Hematopoietic multipotent progenitor cell treated with erythropoietin and hydrocortisone succinate and interleukin-3 and kit ligand, for 17 days (in vitro differentiated cells): ENCODE measurements around the gene SPP2.

Experiments
- DNase-seq: peaks from one replicate; pipeline ENCODE4 v3.0.0-alpha.2; 2015; ENCODE audit warnings: low spot score

The SPP2 gene

DNA sequence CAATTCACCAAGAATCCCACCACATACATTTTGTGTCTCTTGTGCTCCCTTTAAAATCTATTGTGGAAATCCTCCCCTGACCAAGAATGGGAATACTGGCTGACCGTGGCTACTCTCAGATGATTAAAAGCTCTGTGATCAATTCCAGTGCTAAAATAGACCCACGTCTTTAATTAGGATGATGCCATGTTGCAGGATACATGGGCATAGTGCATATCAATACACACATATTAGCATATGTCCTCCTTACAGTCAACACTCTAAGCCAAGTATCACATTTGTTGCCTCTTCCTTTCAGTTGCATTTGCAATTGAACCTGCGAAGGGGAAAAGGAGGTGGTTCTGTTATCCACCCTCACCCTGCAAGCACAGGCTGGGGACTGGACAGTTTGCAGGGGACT lies 41.8 kb downstream of the SPP2 start:
- DNase-seq, result no peak

DNA sequence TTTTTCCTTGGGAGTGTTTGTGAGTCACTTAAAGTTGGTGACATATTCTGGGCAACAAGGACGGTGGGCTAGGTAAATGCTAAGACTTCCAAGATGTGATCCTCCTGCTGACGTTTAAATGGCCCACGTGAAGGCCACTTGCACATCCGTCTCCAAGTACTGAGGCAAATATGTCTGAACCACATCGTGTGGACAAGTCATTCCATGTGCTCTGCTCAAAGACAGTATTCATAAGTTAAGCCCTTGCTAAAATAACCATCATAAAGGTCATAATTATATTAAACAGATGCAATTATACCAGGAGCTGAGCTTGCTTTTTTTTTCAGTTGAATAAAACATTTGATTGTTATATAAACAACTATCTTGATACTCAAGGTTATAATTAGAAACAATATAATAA lies 44.8 kb downstream of the SPP2 start:
- DNase-seq, result no peak

DNA sequence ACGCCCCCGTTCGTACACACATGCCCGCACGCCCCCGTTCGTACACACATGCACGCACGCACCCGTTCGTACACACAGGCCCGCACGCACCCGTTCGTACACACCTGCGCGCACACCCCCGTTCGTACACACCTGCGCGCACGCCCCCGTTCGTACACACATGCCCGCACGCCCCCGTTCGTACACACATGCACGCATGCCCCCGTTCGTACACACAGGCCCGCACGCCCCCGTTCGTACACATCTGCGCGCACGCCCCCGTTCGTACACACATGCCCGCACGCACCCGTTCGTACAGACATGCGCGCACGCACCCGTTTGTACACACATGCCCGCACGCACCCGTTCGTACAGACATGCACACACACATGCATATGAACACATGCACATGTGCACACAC lies 45.7 kb downstream of the SPP2 start:
- DNase-seq, result no peak

DNA sequence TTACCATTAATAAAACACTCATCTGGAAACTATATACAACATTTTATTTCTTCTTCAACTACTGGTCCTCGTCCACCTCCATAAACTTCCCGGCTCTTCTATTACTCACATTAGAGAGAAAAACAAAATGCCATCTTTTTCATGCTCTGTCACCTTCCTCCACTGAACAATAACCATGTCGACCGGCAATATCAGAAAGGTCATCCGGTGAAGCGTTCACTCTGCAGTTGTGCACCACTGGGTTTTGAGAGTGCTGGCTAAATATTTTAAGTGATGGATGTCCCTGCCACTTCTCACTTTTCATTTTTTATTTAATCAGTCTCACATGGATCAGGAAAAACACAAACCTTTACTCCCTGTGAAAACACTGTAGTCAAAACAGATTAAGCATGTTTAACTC lies 48.2 kb downstream of the SPP2 start:
- no peak for DNase-seq

- no peak for DNase-seq
Observed at GRCh38 chr2:234099266-234099665, 48.8 kb downstream of the SPP2 start.

DNA sequence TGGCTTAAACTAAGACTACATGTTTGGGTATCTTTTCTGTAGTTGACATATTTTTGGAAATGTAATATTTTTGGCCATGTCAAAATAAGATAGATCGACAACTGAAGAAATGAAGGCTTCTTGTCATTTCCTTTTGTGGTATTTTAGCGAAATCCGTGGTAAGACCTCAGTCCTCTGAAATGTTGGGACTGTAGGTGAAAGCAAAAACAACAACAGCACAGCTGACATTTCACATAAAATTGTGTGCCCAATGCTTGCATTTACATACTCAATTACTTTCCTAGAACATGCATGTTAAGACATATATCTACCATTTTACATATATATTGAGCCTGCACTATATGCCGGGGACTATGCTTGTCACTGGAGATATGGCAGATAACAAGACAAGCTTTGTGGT lies 50.2 kb downstream of the SPP2 start:
- DNase-seq, result no peak

DNA sequence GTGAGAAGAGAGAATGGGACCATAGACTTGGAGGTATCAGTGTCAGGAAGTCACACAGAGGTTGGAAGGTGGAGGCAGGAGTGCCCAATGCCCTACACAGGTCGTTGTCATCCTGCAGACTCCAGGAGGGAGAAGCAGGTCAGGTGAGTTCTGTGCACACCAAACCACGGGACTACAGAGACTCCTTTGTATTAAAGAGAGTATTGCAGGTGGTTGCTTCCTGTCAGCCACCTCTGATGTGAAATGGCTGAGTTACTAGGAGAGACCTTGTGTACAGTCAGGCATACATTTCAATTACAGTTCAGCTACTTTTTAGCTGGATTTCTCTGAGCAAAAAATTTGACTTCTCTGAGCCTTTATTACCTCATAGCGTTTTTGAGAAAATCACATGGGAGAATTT lies 51.6 kb downstream of the SPP2 start:
- no peak for DNase-seq

- no peak for DNase-seq
Observed at GRCh38 chr2:234107861-234108260, 57.4 kb downstream of the SPP2 start.

DNA sequence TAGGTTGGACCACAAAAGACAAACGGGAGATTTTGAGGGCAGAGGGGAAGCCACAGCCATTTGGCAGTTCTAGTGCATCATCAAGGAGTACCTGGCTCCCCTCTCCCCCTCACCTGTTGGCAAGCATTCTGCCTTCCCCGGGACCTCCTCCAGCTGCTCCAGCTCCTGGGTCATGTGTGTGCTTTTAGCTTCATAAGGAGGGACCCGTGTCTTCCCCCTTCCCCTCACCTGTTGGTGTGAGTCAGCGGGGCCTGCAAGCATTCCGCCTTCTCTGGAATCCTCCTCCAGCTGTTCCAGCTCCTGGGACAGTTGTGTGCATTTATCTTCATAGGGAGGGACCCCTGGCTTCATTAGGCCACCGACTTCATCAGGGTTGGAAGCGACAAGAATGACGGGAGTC lies 58.8 kb downstream of the SPP2 start:
- no peak for DNase-seq

- DNase-seq, result no peak
Observed at GRCh38 chr2:234110219-234110618, 59.7 kb downstream of the SPP2 start.

- DNase-seq, result no peak
Observed at GRCh38 chr2:234111523-234111922, 61.0 kb downstream of the SPP2 start.

DNA sequence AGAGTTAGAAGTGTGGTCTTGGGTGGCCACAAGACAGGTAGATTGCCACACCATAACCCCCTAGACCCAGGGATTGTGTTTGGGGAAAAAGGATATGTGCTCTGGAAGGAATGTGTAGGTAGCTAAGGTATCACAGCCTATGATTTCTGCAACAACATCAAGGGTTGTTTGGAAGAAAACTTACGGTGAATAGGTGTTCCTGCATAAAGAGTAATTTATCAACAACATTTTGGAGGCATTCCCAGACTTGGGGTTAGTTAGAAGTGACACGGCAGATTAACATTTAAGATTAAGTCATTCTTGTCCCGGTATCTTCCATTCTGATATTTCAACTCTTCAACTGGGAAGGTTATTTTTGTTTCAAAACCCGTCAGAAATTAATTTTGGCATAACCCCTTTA lies 65.5 kb downstream of the SPP2 start:
- DNase-seq, result no peak

- DNase-seq, result no peak
Observed at GRCh38 chr2:234121999-234122398, 71.5 kb downstream of the SPP2 start.

GRCh38 chr2:234125451-234126145 lies 75.1 kb downstream of the SPP2 start:
- DNase-seq, result no peak

GRCh38 chr2:234126146-234126470 lies 75.6 kb downstream of the SPP2 start:
- no peak for DNase-seq
